CD4-positive, alpha-beta T cell treated with Interleukin-17A for 4 hours (primary cell): ENCODE measurements around the gene PDGFA.

Experiments
- DNase-seq: peaks from one replicate; pipeline ENCODE4 v3.0.0-alpha.2; 2020; ENCODE audit warnings: mixed read lengths

Gene PDGFA

GRCh38 chr7:471191-471865, 48.3 kb downstream of the PDGFA start:
- no peak for DNase-seq

- DNase-seq, result no peak
Measured at GRCh38 chr7:469563-469961, 50.1 kb downstream of the PDGFA start.

GRCh38 chr7:468681-469562, 50.7 kb downstream of the PDGFA start:
- DNase-seq, result peak; percentile 12

GRCh38 chr7:467856-468545, 51.6 kb downstream of the PDGFA start:
- DNase-seq, result peak; percentile 1

GRCh38 chr7:467393-467828, 52.2 kb downstream of the PDGFA start:
- peak; percentile 1 for DNase-seq

GRCh38 chr7:466465-467191, 53.0 kb downstream of the PDGFA start:
- peak; percentile 0 for DNase-seq

- DNase-seq, result peak; percentile 1
Measured at GRCh38 chr7:465710-466400, 53.8 kb downstream of the PDGFA start.

GRCh38 chr7:464454-465401, 54.9 kb downstream of the PDGFA start:
- no peak for DNase-seq

GRCh38 chr7:463817-464453, 55.7 kb downstream of the PDGFA start:
- no peak for DNase-seq

GRCh38 chr7:463362-463781, 56.3 kb downstream of the PDGFA start:
- peak; percentile 1 for DNase-seq

GRCh38 chr7:462173-463103, 57.2 kb downstream of the PDGFA start:
- DNase-seq, result peak; percentile 0

- DNase-seq, result no peak
Measured at GRCh38 chr7:461453-462172, 58.0 kb downstream of the PDGFA start.

GRCh38 chr7:461117-461452, 58.6 kb downstream of the PDGFA start:
- DNase-seq, result no peak

GRCh38 chr7:460374-461116, 59.1 kb downstream of the PDGFA start:
- no peak for DNase-seq

- no peak for DNase-seq
Measured at GRCh38 chr7:459584-460373, 59.9 kb downstream of the PDGFA start.

GRCh38 chr7:458511-459245, 61.0 kb downstream of the PDGFA start:
- DNase-seq, result no peak
